Stimulated activated CD4-positive, alpha-beta T cell treated with anti-CD3 and anti-CD28 coated beads, Interleukin-2, amount 100 ng/mL, for 4 hours (primary cell): Measurements from ENCODE around the gene LMOD1.
A peak's percentile ranks its signal among the peaks of the same experiment; 100 is the strongest.
"Not testable (repeated sequence)": the region's sequence is repeated elsewhere in the genome, so short reads cannot be mapped to it uniquely, and the experiment has no call there.

Source experiments
- DNase-seq: peaks from one replicate; pipeline ENCODE4 v3.0.0-alpha.2; 2020; ENCODE audit warnings: low read depth

Gene LMOD1

DNA sequence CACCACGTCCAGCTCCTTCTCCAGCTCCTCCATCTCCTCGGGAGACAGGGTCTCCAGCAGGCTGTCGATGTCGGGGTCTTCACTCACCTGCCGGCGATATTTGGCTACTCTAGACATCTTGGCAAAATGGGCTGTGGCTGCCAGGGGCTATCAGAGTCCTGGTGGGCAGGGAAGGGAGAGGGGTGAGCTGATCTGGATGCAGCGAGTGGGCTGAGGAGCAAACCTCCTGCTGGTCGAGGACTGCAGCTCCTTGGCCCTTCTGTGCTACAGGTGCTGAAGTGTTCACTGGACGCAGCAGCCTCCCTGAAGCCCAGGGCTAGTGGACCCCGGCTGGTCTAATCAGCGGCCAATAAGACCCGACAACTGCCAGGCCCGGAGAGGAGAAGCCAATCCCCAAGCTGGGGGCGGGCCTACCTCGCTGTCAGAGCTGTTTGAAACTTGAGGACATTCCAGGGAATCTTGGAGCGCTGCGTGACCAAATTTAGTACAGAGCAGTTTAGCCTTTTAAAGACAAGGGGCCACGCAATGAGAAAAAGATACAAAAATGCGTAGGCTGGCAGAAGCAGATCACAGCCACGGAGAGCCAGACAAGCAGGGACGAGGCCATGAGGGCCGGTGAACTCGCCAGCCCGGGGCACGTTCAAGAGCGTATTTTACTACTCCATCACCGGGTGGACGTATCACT lies at the start of gene LMOD1:
TSS of gene LMOD1 (minus strand) at position 325 of the 685 bp plus-strand sequence. CDS start at position 117, 208 bp downstream.
- DNase-seq: no peak

DNA sequence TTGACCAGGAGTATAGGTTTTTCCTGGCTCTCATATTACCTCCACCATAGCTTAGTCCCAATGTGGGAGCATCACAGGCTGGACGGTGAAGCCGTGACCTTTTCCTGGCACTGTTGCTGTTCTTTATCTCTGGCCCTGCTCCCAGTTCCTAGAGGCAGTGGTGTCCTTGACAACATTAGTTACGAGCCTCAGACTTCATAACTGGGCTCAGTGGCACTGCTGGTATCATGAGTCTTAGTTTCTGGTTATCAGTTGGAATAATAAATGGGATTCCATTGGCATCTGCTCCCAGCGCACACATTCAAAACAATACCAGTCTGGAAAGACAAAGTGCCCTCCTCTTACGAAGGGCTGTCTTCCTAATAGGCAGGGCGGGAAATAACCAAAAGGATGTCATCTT lies 44.1 kb upstream of the LMOD1 start:
- DNase-seq: no peak

DNA sequence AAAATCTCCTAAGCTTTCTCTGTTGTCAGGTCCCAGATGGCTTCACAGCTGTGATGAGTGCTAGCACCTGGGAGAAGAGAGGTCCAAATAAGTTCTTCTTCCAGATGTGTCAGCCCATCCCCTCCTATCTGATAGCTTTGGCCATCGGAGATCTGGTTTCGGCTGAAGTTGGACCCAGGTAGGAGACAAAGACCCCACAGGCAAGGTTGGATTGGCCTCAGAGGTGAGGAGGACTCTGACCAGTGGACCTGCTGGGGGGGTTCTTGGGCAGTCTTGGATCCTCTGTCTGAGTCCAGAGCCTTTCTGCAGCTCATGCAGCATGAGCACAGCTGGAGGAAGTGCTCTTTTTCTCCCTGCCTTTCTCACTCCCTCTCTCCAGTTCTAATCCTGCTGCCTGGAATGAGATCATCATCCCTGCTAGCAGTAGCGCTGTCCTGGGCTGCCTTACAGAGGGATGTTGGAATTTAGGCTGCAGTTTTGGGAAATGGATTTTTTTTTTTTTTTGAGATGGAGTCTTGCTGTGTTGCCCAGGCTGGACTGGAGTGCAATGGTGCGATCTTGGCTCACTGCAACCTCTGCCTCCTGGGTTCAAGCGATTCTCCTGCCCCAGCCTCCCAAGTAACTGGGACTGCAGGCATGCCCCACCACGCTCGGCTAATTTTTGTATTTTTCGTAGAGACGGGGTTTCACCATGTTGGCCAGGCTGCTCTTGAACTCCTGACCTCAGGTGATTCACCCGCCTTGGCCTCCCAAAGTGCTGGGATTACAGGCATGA lies 43.2 kb upstream of the LMOD1 start:
- DNase-seq: no peak

DNA sequence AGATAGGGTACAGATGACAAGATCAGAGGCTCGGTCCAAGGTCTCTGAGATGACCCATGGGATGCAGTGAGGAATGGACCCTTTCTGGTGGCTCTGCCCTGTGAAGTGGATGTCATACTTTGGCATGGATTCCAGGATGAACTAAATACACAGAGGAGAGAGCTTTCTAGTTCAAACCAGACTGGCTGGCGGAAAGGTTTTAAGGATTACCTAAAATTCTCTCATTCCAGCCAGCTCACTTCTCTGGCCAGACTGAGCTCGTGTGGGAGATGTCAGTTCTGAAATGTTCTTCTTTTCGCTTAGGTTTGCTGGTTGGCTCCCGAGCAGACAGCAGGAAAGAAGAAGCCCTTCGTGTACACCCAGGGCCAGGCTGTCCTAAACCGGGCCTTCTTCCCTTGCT lies 42.3 kb upstream of the LMOD1 start:
- DNase-seq: no peak

DNA sequence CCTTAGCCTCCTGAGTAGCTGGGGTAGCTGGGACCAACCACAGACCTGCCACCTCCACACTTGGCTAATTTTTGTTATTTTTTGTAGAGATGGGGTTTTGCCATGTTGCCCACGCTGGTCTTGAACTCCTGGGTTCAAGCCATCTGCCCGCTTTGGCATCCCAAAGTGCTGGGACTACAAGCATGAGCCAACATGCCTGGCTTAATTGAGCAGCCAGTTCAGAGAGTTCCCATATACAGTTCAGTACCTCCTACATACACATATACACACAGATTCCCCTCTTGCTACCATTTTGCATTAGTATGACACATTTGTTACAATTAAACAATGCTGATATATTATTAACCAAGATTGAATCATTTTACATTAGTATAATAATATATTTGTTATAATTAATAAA lies 39.0 kb upstream of the LMOD1 start:
- DNase-seq: no peak

DNA sequence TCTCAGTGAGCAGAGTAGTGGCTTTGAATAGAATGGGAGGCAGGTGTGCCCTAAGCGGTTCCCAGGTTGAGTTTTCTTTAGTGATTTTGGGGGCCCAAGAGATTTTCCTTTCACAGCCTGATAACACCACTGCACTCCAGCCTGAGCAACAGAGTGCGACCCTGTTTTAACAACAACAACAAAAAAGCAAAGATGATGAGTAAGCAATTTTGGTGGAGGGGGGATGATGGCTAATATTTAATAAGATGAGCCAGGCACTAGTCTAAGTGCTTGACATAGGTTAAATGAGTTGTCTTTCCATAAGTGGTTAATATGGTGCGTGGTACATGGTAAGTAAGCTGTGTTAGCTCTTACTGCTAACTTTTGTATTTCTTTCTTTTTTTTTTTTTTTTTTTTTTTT lies 38.1 kb upstream of the LMOD1 start:
- no peak for DNase-seq

DNA sequence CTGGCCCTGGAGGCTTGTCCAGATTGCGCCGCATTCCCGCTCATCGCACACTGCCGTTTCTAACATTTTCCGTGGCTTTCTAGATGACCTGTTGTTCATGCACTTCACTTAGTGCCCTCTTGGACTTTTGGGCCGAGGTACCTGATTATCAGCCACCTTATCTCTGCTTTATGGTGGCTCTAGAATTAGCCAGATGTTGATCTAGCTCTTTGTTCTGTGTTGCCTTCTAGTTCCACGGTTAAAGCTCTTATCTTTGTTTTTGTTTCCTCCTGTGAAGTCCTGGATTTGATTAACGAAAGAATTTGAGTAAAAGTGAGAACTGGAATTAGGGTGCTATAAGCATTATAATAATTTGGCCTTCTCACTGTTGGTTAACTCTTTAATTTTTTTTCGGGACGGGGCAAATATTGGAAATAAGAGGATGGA lies 37.0 kb upstream of the LMOD1 start:
- no peak for DNase-seq

DNA sequence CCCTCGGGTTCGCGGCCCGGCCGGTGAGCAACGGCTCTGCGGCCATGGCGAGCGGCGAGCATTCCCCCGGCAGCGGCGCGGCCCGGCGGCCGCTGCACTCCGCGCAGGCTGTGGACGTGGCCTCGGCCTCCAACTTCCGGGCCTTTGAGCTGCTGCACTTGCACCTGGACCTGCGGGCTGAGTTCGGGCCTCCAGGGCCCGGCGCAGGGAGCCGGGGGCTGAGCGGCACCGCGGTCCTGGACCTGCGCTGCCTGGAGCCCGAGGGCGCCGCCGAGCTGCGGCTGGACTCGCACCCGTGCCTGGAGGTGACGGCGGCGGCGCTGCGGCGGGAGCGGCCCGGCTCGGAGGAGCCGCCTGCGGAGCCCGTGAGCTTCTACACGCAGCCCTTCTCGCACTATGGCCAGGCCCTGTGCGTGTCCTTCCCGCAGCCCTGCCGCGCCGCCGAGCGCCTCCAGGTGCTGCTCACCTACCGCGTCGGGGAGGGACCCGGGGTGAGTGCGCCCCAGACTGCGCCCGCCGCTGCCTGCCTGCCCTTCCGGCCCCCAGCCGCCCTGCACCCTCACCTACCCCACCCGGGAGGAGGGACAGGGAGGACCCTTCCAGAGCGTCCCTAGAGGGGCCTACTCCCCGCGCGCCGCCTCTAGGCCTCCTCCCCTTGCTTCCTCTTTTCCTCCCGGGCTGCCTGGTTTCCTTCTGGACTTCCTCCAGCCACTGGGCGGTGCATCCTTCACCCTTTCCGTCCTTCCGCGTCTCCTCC lies 36.5 kb upstream of the LMOD1 start, which contains the start of gene RNPEP:
TSS of gene RNPEP (plus strand) at position 26 of the 757 bp plus-strand sequence. CDS start at position 45, 19 bp downstream.
- peak; percentile 24 for DNase-seq

DNA sequence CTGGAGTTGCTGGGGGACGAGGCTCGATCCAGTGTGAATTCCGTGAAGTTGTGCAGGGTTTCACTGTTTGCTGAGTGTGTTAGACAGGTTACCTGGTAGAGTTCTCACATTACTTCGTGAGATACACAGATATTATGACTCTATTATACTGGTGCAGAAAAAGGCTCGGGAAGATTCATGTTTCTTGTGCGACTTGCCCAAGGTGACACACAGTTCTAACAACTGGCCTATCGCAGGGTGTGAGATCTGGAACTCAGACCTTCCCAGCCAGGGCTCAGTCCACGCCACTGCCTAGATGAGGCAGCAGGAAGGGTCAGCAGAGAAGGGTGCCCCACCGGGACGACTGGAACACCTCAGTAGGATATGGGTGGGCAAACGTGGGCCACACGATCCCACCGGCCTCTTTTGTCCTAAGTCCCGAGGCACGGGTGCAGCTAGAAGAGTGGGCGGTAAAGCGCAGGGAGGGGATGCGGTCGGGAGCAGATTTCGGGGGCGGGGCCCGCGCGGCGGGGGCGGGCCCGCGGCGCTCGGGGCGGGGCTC lies 35.8 kb upstream of the LMOD1 start:
- peak; percentile 42 for DNase-seq

DNA sequence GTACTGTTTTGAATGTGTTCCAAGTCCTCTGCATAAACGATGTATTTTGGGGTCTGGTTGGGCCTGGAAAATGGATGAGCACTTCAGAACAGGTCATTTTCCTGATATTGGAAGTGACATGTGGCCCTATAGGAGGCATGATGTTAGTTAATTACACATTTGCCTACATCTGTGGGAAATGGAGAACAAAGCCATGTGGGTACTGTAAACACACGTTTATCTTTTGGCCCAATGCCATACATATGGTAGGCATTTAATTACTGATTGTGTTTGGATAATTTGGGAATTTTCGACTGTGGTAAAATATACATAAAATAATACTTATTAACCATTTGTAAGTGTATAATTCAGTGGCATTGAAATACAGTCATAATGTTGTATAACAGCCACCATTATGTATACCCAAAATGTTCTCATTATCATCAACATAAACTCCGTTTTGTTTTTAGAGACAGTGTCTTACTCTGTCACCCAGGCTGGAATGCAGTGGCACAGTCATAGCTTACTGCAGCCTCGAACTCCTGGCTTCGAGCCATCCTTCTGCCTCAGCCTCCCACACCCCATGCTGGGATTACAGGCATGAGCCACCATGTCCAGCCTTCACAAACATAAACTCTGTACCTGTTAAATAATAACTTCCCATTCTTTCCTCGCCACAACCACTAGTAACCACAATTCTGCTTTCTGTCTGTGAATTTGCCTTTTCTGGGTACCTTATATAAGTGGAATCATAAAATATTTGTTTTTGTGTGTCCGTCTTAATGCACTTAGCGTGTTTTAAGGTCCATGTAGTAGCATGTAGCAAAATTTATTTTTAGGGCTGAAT lies 24.2 kb upstream of the LMOD1 start:
- DNase-seq: no peak

DNA sequence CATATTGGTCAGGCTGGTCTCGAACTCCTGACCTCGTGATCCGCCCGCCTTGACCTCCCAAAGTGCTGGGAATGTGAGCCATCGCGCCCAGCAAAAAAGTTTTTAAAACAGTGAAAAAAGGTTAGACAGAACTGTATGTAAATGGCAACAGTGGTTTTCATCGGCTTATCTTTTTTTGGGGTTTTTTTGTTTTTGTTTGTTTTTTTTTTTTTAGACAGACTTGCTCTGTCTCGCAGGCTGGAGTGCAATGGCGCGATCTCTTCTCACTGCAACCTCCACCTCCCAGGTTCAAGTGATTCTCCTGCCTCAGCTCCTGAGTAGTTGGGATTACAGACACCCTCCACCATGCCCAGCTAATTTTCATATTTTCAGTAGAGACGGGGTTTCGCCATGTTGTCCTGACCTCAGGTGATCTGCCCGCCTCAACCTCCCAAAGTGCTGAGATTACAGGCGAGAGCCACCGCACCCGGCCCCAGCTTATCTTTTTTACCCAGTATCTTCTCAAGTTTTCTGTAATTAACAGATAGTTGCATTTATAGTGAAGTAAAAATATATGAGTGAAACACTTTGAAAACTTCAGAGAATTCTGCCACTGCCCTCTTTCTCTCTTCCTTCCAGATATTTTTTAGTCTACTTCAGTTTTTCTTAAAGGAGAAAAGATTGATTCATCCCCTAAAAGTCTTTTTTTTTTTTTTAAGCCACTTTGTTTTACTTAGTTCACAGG lies 22.0 kb upstream of the LMOD1 start:
- no peak for DNase-seq

DNA sequence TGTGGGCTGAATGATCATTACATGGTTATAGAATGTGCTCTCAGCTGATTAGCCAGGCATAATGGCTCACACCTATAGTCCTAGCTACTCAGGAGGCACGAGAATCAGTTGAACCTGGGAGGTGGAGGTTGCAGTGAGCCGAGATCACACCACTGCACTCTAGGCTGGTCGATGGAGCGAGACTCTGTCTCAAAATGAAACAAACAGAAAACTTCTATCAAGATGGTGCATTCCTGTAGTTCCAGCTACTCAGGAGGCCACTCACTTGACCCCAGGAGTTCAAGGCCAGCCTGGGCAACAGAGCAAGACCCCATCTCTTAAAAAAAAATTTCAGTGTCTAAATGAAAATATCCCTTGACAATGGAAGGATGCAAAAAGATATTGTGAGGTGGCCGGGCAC lies 19.8 kb upstream of the LMOD1 start:
- DNase-seq: no peak

DNA sequence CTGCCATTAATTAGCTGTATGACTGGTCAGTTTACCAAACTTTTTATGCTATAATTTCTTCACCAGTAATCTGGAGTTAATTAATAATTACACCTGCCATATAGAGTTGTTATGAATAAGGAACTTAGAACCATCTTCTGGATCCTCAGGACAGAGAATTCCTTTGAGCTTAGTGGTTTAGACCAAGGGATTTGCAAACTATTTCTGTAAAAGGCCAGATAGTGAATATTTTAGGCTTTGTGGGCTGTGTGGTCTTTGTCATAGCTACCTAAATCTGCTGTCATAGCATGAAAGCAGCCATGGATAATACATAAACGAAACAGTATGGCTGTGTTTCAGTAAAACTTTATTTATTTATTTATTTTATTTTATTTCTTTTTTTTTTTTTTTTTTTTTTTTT lies 17.9 kb upstream of the LMOD1 start:
- no peak for DNase-seq

DNA sequence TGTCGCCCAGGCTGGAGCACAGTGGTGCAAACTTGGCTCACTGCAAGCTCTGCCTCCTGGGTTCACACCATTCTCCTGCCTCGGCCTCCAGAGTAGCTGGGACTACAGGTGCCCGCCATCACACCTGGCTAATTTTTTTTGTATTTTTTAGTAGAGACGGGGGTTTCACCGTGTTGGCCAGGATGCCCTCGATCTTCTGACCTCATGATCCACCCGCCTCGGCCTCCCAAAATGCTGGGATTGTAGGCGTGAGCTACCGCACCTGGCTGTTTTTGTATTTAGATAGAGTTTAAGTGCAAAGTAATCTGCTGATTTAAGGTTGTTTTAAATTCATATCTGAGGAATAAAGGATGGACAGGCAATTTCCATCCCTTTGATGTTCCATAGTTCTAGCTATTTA lies 16.0 kb upstream of the LMOD1 start:
- DNase-seq: not testable (repeated sequence)

DNA sequence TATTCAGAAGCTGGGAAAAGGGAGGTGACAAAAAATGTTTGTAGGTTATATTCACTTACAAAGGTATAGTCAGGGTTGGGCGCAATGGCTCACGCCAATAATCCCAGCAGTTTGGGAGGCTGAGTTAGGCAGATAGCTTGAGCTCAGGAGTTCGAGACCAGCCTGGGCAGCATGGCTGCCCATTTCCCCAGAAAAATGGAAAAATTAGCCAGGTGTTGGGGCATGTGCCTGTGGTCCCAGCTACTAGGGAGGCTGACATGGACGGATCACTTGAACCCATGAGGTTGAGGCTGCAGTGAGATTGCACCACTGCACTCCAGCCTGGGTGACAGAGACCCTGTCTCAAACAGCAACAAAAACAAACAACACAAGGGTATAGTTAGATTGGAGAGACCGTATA lies 12.0 kb upstream of the LMOD1 start:
- DNase-seq: no peak

DNA sequence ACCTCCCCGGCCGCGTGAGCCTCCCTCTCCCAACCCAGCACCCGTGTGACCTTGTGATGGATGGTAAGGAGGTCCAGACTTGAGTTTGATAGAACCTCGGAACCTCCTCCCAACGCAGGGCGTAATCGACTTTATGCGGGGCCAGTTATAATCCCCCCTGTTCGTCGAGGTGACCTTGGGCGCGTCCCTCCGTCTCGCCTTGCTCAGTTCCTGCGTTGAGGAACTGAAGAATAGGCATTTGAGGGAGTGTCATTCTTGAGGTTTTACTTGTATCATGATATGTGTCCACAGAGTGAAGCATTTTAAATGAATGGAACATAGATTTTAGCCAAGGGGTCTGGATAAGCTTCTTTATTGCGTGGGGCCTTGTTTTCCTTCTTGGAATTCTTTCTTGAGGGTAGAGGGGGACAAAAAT lies 9.4 kb upstream of the LMOD1 start:
- no peak for DNase-seq

DNA sequence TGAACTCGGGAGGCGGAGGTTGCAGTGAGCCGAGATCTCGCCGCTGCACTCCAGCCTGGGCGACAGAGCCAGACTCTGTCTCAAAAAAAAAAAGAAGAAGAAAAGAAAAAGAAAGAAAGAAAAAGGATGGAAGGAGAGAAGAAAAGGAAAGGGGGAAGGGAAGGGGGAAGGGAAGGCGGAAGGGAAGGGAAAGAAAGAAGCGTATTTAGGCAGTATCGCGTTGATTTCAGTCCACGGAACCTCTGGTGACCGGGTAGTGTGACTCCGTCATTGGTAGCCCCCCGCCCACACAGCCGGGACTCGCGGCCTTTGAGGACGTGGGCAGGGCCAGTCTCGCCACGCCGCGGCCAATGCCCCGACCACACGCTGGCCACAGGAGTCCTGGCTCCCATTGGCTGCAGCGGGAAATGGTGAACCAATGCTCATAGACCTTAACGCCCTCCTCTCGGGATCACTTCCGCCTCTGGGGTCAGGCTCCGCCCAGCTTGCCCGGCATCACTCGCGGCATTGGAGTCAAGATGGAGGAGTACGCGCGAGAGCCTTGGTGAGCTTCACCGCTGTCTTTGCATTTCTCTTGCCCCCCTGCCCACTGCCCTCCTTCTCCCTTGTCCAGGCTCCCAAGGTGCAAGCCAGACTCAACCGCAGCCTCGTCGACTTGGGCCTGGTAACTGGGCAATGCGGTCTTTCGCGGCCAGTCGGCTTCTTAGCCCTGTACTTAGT lies 8.8 kb upstream of the LMOD1 start, which contains the start of gene TIMM17A:
TSS of gene TIMM17A (plus strand) at position 495 of the 720 bp plus-strand sequence. CDS start at position 519, 24 bp downstream.
- peak; percentile 87 for DNase-seq

DNA sequence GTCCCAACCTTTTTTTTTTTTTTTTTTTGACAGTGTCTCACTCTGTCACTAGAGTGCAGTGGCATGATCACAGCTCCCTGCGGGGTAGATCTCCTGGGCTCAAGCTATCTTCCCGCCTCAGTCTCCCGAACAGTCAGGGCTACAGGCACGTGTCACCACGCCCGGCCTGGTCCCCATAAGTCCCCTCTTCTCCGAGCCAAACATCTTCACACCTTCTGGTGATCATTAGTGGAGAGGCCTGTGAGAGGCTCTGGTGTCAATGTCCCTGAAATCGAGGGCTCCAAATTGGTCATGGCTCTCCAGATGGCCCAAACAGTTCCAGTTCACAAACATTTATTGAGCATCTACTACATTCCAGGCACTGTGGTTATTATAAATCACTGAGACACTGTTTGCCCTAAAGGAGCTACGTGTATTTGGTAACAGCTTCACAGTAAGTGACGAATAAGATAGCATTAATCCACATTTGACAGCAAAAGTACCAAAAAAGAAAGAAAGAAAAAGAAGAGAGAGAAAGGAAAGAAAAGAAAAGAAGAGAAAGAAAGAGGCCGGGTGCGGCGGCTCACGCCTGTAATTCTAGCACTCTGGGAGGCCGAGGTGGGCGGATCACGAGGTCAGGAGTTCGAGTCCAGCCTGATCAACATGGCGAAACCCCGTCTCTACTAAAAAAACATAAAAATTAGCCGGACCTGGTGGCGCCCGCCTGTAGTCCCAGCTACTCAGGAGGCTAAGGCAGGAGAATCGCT lies 8.1 kb upstream of the LMOD1 start:
- no peak for DNase-seq

DNA sequence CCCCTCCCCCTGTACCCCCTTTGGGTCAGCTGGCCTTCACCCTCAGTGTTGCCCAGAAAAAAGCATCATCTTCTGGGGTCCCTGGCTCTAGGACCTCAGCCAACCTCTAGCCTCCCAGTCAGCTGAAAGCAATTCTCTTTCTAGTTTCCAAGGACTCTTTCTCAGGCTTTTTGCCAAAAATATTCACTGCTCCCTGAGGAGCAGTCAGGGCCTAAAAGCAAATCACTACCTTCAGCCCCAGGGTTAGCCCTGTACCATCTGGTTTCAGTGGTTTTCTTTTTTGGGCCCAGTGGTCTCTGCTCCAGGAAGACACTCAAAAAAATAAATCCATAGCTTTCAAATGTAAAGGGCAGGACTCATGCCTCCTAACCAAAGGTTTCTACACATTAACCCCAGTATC lies 3.1 kb upstream of the LMOD1 start:
- no peak for DNase-seq

DNA sequence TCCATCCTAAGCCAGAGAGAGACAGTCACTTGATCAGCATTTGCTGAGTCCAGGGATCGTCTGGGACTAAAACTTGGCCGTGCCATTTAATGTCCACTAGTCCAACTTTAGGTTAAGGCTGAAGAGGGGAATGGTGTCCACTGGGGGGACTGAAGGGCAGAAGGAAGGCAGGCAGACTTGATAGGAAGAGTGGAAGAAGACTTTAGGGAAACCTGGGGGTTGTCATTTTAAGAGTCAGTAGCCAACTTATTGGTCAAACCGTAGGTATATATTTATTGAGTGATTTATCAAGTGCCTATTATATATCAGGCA lies 1.3 kb upstream of the LMOD1 start:
- DNase-seq: no peak
